HCT116 (cell line): ENCODE measurements around the gene TTC1. TPM values are rescaled to one million over a fixed set of nuclear protein-coding genes. Genes with fewer than 3 reads are reported as not detected.

Source experiments
- ATAC-seq: fragments of 200-7000 bp; cut with Tn5 transposase; 2 replicates; pipeline ENCODE4 v1.9.1; 2020; ENCODE audit warnings: mild to moderate bottlenecking, moderate library complexity
- BruUV-seq: library from RNA; stranded (reverse); fragments of 400-500 nt; replicated peaks from 2 replicates; lab custom pipeline; 2021; lab: Mats Ljungman, UMichigan
- CTCF ChIA-PET: fragments of 300-600 bp; sonication (Branson Sonifier 250); formaldehyde crosslinking; loops from one replicate; lab custom pipeline; 2021; ENCODE audit warnings: antibody characterized with exemption; lab: Charles Lee
- POLR2A ChIA-PET: fragments of 300-600, 350-600 bp; sonication (Branson Sonifier 250); formaldehyde crosslinking; loops from one replicate; lab custom pipeline; 2021; ENCODE audit warnings: antibody characterized with exemption; lab: Charles Lee
- RAD21 ChIA-PET, 2 experiments: fragments of 300-600 bp; sonication (Branson Sonifier 250); formaldehyde crosslinking; loops; one replicate each; lab custom pipeline; 2023; ENCODE audit warnings: low total read pairs in 2 of 2; ENCODE audit not compliant: uncharacterized antibody in 2 of 2, unreplicated experiment in 2 of 2, low non-redundant PET in 1 of 2; lab: Charles Lee
- DNase-seq: peaks from one replicate; pipeline ENCODE4 v3.0.0-alpha.2; 2010; ENCODE audit warnings: low read depth, low spot score
- H2AFZ ChIP-seq: fragments of 200-600 bp; shearing (Covaris generic), sonication (generic); 2 replicates; pipeline ENCODE4 v1.6.1; 2017; ENCODE audit warnings: low read depth, mixed run types, mixed read lengths, antibody characterized with exemption, low read length; ENCODE audit not compliant: poor library complexity, severe bottlenecking
- H3K27ac ChIP-seq: 2 replicates; pipeline ENCODE4 v1.5.1; 2012; ENCODE audit warnings: low read depth, low read length
- H3K27me3 ChIP-seq: fragments of 200-600 bp; sonication (generic); 2 replicates; pipeline ENCODE4 v1.6.1; 2016; ENCODE audit warnings: mixed run types, low read length, mixed read lengths; ENCODE audit not compliant: insufficient read depth
- H3K36me3 ChIP-seq, 2 experiments: fragments of 200-500 bp in 1 of 2; fragments of 200-600 bp in 1 of 2; sonication (Bioruptor generic) in 1 of 2; sonication (generic) in 1 of 2; 2 replicates each; pipeline versions ENCODE4 v1.5.1 to v1.6.1; 2014 to 2016; ENCODE audit warnings: low read length in 2 of 2, inconsistent platforms in 1 of 2, mixed read lengths in 1 of 2, mixed run types in 1 of 2; ENCODE audit not compliant: insufficient read depth in 2 of 2, control insufficient read depth in 1 of 2
- H3K4me1 ChIP-seq, 2 experiments: fragments of 200-600 bp in 1 of 2; sonication (generic) in 1 of 2; 2 replicates each; pipeline versions ENCODE4 v1.5.1 to v1.6.1; 2012 to 2017; ENCODE audit warnings: low read length in 2 of 2, inconsistent platforms in 1 of 2, mild to moderate bottlenecking in 1 of 2, mixed read lengths in 1 of 2, mixed run types in 1 of 2, moderate library complexity in 1 of 2; ENCODE audit not compliant: insufficient read depth in 2 of 2, control insufficient read depth in 1 of 2
- H3K4me2 ChIP-seq: fragments of 200-600 bp; sonication (generic); 2 replicates; pipeline ENCODE4 v1.6.1; 2017; ENCODE audit warnings: mixed run types, low read length, mixed read lengths
- H3K4me3 ChIP-seq, 2 experiments: fragments of 200-600 bp in 1 of 2; sonication (generic) in 1 of 2; replicated peaks in 1 of 2; 2 replicates each; pipeline ENCODE4 v1.5.1; 2011 to 2016; ENCODE audit warnings: low read length in 2 of 2, control low read depth in 1 of 2, low read depth in 1 of 2, mild to moderate bottlenecking in 1 of 2, mixed read lengths in 1 of 2, mixed run types in 1 of 2
- H3K79me2 ChIP-seq: fragments of 200-600 bp; sonication (generic); 2 replicates; pipeline ENCODE4 v1.6.1; 2017; ENCODE audit warnings: mild to moderate bottlenecking, mixed run types, low read length, moderate library complexity, mixed read lengths; ENCODE audit not compliant: insufficient read depth
- H3K9ac ChIP-seq: fragments of 200-600 bp; sonication (generic); 2 replicates; pipeline ENCODE4 v1.6.1; 2016; ENCODE audit warnings: low read length, mixed read lengths
- H3K9me2 ChIP-seq: fragments of 200-600 bp; sonication (generic), shearing (Covaris generic); 2 replicates; pipeline ENCODE4 v1.6.1; 2017; ENCODE audit warnings: mixed run types, mild to moderate bottlenecking, moderate library complexity; ENCODE audit not compliant: insufficient read depth
- H3K9me3 ChIP-seq, 2 experiments: fragments of 200-500 bp in 1 of 2; fragments of 200-600 bp in 1 of 2; sonication (Bioruptor generic) in 1 of 2; sonication (generic) in 1 of 2; 2 replicates each; pipeline ENCODE4 v1.6.1; 2014 to 2017; ENCODE audit warnings: low read length in 2 of 2, mixed read lengths in 2 of 2, inconsistent platforms in 1 of 2, low read depth in 1 of 2, mild to moderate bottlenecking in 1 of 2, mixed run types in 1 of 2, moderate library complexity in 1 of 2; ENCODE audit not compliant: control insufficient read depth in 1 of 2, insufficient read depth in 1 of 2
- H4K20me1 ChIP-seq: fragments of 200-600 bp; sonication (generic), shearing (Covaris generic); 2 replicates; pipeline ENCODE4 v1.6.1; 2017; ENCODE audit warnings: mixed run types, mild to moderate bottlenecking, moderate library complexity; ENCODE audit not compliant: insufficient read depth
- CBX3 ChIP-seq: IDR thresholded peaks from 2 replicates; pipeline ENCODE4 v1.6.1; 2012; ENCODE audit warnings: low read depth
- CEBPB ChIP-seq: IDR thresholded peaks from 2 replicates; pipeline ENCODE4 v1.6.1; 2012; ENCODE audit warnings: low read depth
- EGR1 ChIP-seq: IDR thresholded peaks from 2 replicates; pipeline ENCODE4 v1.6.1; 2012; ENCODE audit warnings: low read depth
- ELF1 ChIP-seq: IDR thresholded peaks from 2 replicates; pipeline ENCODE4 v1.6.1; 2012; ENCODE audit warnings: low read depth, borderline replicate concordance
- EZH2phosphoT487 ChIP-seq: fragments of 200-600 bp; IDR thresholded peaks from 2 replicates; pipeline ENCODE4 v1.6.1; 2018; ENCODE audit warnings: antibody characterized with exemption, borderline replicate concordance
- FOSL1 ChIP-seq: IDR thresholded peaks from 2 replicates; pipeline ENCODE4 v1.6.1; 2012; ENCODE audit warnings: low read depth
- MAX ChIP-seq: IDR thresholded peaks from 2 replicates; pipeline ENCODE4 v1.6.1; 2012
- POLR2A ChIP-seq: IDR thresholded peaks from 2 replicates; pipeline ENCODE4 v1.7.0; 2011; ENCODE audit warnings: borderline replicate concordance; ENCODE audit not compliant: insufficient read depth, insufficient read length; ENCODE audit errors: extremely low read depth
- POLR2AphosphoS5 ChIP-seq: IDR thresholded peaks from 2 replicates; pipeline ENCODE4 v1.6.1; 2011; ENCODE audit warnings: mild to moderate bottlenecking, low read depth, low read length, moderate library complexity
- RAD21 ChIP-seq: IDR thresholded peaks from 2 replicates; pipeline ENCODE4 v1.6.1; 2012; ENCODE audit warnings: low read depth, mild to moderate bottlenecking
- SIN3A ChIP-seq: IDR thresholded peaks from 2 replicates; pipeline ENCODE4 v1.6.1; 2012; ENCODE audit warnings: low read depth
- SP1 ChIP-seq: IDR thresholded peaks from 2 replicates; pipeline ENCODE4 v1.6.1; 2012; ENCODE audit warnings: low read depth
- TCF7L2 ChIP-seq: IDR thresholded peaks from 2 replicates; pipeline ENCODE4 v1.7.0; 2011; ENCODE audit warnings: borderline replicate concordance, inconsistent platforms; ENCODE audit not compliant: insufficient read depth, insufficient read length; ENCODE audit errors: extremely low read depth
- ZBTB33 ChIP-seq: IDR thresholded peaks from 2 replicates; pipeline ENCODE4 v1.6.1; 2011; ENCODE audit warnings: mild to moderate bottlenecking, low read length, moderate library complexity; ENCODE audit not compliant: insufficient replicate concordance; ENCODE audit errors: extremely low read depth
- ZFX ChIP-seq: fragments of 450-650 bp; IDR thresholded peaks from 2 replicates; pipeline ENCODE4 v1.6.1; 2017
- ZNF274 ChIP-seq: fragments of 200-500 bp; sonication (Bioruptor generic); IDR thresholded peaks from 2 replicates; pipeline ENCODE4 v1.6.1; 2014; ENCODE audit warnings: mild to moderate bottlenecking, low read depth, low read length, inconsistent platforms
- intact Hi-C: fragments of 100-400 bp; cut with micrococcal nuclease; formaldehyde crosslinking; loops from 2 replicates; pipeline ENCODE4 v1.10.0; 2022
- total RNA-seq: library from RNA; stranded (reverse); gene quantifications from one replicate; pipeline ENCODE4 v1.2.1, GENCODE V29; 2021; ENCODE audit not compliant: unreplicated experiment
- TF ChIP-seq, protein P1 (sequence below), 3 experiments: fragments of 200-600 bp in 1 of 3; sonication (generic) in 1 of 3; IDR thresholded peaks in 2 of 3; conservative IDR thresholded peaks in 1 of 3; 2 replicates each; pipeline ENCODE4 v1.5.1; 2012 to 2017; ENCODE audit warnings: low read depth in 2 of 3, low read length in 2 of 3, antibody characterized with exemption in 1 of 3, borderline replicate concordance in 1 of 3, control low read depth in 1 of 3, mild to moderate bottlenecking in 1 of 3, mixed read lengths in 1 of 3, mixed run types in 1 of 3, moderate library complexity in 1 of 3; ENCODE audit not compliant: insufficient read depth in 1 of 3

The TTC1 gene
- total RNA-seq, 1 experiment from 2014 or later = 48.1 TPM

GRCh38 chr5:160036884-160037283 is 27.9 kb downstream of the TTC1 start:
- peaks cover 25 to 32% of the 10 kb centered on the region in 2 experiments for H3K36me3 ChIP-seq
- DNase-seq = no peak
- intact Hi-C loops = no loop called here
- H3K79me2 ChIP-seq = peaks cover 11% of the 10 kb centered on the region; the same call in 1 of the 2 replicates
- H3K9me2 ChIP-seq = no peaks in the 10 kb centered on the region
- POLR2A ChIA-PET = no interaction called here
- RAD21 ChIA-PET = no interaction called here
- no peak overlapping the region for H3K4me2 ChIP-seq
- H3K9ac ChIP-seq = no peak overlapping the region
- H4K20me1 ChIP-seq = no peaks in the 10 kb centered on the region
- TF ChIP-seq POLR2A = no peak
- no peak for TF ChIP-seq FOSL1
- TF ChIP-seq ELF1 = no peak
- TF ChIP-seq CBX3 = no peak
- no peak for TF ChIP-seq RAD21
- H3K4me1 ChIP-seq = no peaks in the 10 kb centered on the region
- no peak overlapping the region for H2AFZ ChIP-seq
- no peak overlapping the region for H3K4me3 ChIP-seq
- H3K27me3 ChIP-seq = no peaks in the 10 kb centered on the region
- no TSS peak for BruUV-seq
- H3K27ac ChIP-seq = no peak overlapping the region
- CTCF ChIA-PET = no interaction called here
- ATAC-seq = no peak
- H3K9me3 ChIP-seq = no peaks in the 10 kb centered on the region

- H3K9me3 ChIP-seq = no peaks in the 10 kb centered on the region
- H2AFZ ChIP-seq = no peak overlapping the region
- no peaks in the 10 kb centered on the region for H4K20me1 ChIP-seq
- no peaks in the 10 kb centered on the region for H3K4me1 ChIP-seq
- intact Hi-C loops = no loop called here
- ATAC-seq = no peak
- RAD21 ChIA-PET = no interaction called here
- no peak overlapping the region for H3K4me2 ChIP-seq
- no peak for DNase-seq
- no peak overlapping the region for H3K9ac ChIP-seq
- no peaks in the 10 kb centered on the region for H3K9me2 ChIP-seq
- H3K4me3 ChIP-seq = no peak overlapping the region
- CTCF ChIA-PET = interaction anchor here (0.9 kb wide), 1 partner anchor 18 kb away, joined by 3 read pairs; no protein-coding TSS in a partner anchor
- no peaks in the 10 kb centered on the region for H3K27me3 ChIP-seq
- no peak overlapping the region for H3K27ac ChIP-seq
- POLR2A ChIA-PET = interaction anchor here (1.4 kb wide), 1 partner anchor 14 kb away, joined by 3 read pairs; no protein-coding TSS in a partner anchor
- H3K36me3 ChIP-seq = peaks cover 30 to 34% of the 10 kb centered on the region in 2 experiments
- no peaks in the 10 kb centered on the region for H3K79me2 ChIP-seq
- no TSS peak for BruUV-seq
- TF ChIP-seq POLR2AphosphoS5 (no peak), ZBTB33 (no peak), EZH2phosphoT487 (no peak), ZFX (no peak), EGR1 (no peak), MAX (no peak), SIN3A (no peak), POLR2A (no peak), SP1 (no peak), CEBPB (no peak), TCF7L2 (no peak), RAD21 (no peak), CBX3 (no peak), ZNF274 (no peak)
- TF ChIP-seq, protein P1, sequence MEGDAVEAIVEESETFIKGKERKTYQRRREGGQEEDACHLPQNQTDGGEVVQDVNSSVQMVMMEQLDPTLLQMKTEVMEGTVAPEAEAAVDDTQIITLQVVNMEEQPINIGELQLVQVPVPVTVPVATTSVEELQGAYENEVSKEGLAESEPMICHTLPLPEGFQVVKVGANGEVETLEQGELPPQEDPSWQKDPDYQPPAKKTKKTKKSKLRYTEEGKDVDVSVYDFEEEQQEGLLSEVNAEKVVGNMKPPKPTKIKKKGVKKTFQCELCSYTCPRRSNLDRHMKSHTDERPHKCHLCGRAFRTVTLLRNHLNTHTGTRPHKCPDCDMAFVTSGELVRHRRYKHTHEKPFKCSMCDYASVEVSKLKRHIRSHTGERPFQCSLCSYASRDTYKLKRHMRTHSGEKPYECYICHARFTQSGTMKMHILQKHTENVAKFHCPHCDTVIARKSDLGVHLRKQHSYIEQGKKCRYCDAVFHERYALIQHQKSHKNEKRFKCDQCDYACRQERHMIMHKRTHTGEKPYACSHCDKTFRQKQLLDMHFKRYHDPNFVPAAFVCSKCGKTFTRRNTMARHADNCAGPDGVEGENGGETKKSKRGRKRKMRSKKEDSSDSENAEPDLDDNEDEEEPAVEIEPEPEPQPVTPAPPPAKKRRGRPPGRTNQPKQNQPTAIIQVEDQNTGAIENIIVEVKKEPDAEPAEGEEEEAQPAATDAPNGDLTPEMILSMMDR (IDR thresholded peaks at IDR 0.05 in 2 of 3, conservative IDR thresholded peaks at IDR 0.05 in 1 of 3; ENCODE audit: borderline replicate concordance in 1 of 3, insufficient read depth in 1 of 3, low read depth in 2 of 3, low read length in 2 of 3) = no peak
Observed at GRCh38 chr5:160039810-160040470, 31.0 kb downstream of the TTC1 start.
